ENCODE data around the gene MRPL32. TPM values are rescaled to one million over a fixed set of nuclear protein-coding genes. Genes with fewer than 3 reads are reported as not detected.

MRPL32 gene
- total and polyA plus RNA-seq, 2 of the 13 experiments (the other 11 are each of a cell fraction or from before 2014, with no cell fraction given) = 39.0 to 81.2 TPM

- TF ChIP-seq ZBTB49 (CRISPR knock-in tag; IDR thresholded peaks at IDR 0.05; ENCODE audit: borderline replicate concordance) (no peak), ZFY (CRISPR knock-in tag; IDR thresholded peaks at IDR 0.05) (peak; percentile 33; the same call in 1 of the 2 replicates), TBX3 (IDR thresholded peaks at IDR 0.05; ENCODE audit: borderline replicate concordance) (peak; percentile 95), MNT (IDR thresholded peaks at IDR 0.05) (peak; percentile 67), SIN3A (IDR thresholded peaks at IDR 0.05; ENCODE audit: borderline replicate concordance, low read depth, low read length) (no peak), ZNF782 (CRISPR knock-in tag; IDR thresholded peaks at IDR 0.05; ENCODE audit: borderline replicate concordance) (no peak), SOX6 (IDR thresholded peaks at IDR 0.05) (no peak), SOX6 (CRISPR knock-in tag; IDR thresholded peaks at IDR 0.05) (peak; percentile 73), SP1 (IDR thresholded peaks at IDR 0.05) (no peak), SP1 (CRISPR knock-in tag; IDR thresholded peaks at IDR 0.05) (peak; percentile 24; the same call in 1 of the 2 replicates), BRD4 (CRISPR knock-in tag; IDR thresholded peaks at IDR 0.05) (no peak), PBX2 (CRISPR knock-in tag; IDR thresholded peaks at IDR 0.05) (peak; percentile 50; the same call in 1 of the 2 replicates), CENPBD1 (CRISPR knock-in tag; IDR thresholded peaks at IDR 0.05; ENCODE audit: borderline replicate concordance, low read depth) (no peak), GMEB2 (CRISPR knock-in tag; IDR thresholded peaks at IDR 0.05; ENCODE audit: low read depth) (no peak), ZNF607 (CRISPR knock-in tag; IDR thresholded peaks at IDR 0.05; ENCODE audit: borderline replicate concordance) (no peak), SMARCC2 (IDR thresholded peaks at IDR 0.05) (peak; percentile 55; the same call in 1 of the 2 replicates), ETV6 (CRISPR knock-in tag; conservative IDR thresholded peaks at IDR 0.05) (no peak), ZFP37 (CRISPR knock-in tag; IDR thresholded peaks at IDR 0.05; ENCODE audit: borderline replicate concordance) (peak; percentile 82), NCOA1 (CRISPR knock-in tag; IDR thresholded peaks at IDR 0.05) (no peak), AHR (CRISPR knock-in tag; IDR thresholded peaks at IDR 0.05) (no peak), ZNF460 (CRISPR knock-in tag; IDR thresholded peaks at IDR 0.05; ENCODE audit: borderline replicate concordance) (no peak), NR2F2 (IDR thresholded peaks at IDR 0.05; ENCODE audit: borderline replicate concordance, low read depth) (peak; percentile 32; the same call in 1 of the 2 replicates), KAT8 (CRISPR knock-in tag; IDR thresholded peaks at IDR 0.05) (0 out of 2 replicates have a peak, but pooled peaks have one; percentile 24), TEAD2 (CRISPR knock-in tag; IDR thresholded peaks at IDR 0.05) (no peak), TAF15 (IDR thresholded peaks at IDR 0.05; ENCODE audit: low read depth, low read length, poor library complexity, severe bottlenecking) (no peak), SMAD3 (CRISPR knock-in tag; IDR thresholded peaks at IDR 0.05) (peak; percentile 67; the same call in 1 of the 2 replicates)
Observed at GRCh38 chr7:42982604-42983115, 50.5 kb downstream of the MRPL32 start (continued).
